GM23248 (cell line): ENCODE data around the gene MINK1. TPM values are rescaled to one million over a fixed set of nuclear protein-coding genes. Genes with fewer than 3 reads are reported as not detected.

Experiments
- DNase-seq: peaks from one replicate; pipeline ENCODE4 v3.0.0-alpha.2; 2015
- H2AFZ ChIP-seq: fragments of 200-600 bp; sonication (generic); 2 replicates; pipeline ENCODE4 v1.6.1; 2016; ENCODE audit warnings: antibody characterized with exemption
- H3F3A ChIP-seq: fragments of 200-600 bp; sonication (generic); 2 replicates; pipeline ENCODE4 v1.6.1; 2016; ENCODE audit warnings: mild to moderate bottlenecking, antibody characterized with exemption, mixed run types; ENCODE audit not compliant: insufficient read depth
- H3K27ac ChIP-seq: fragments of 200-600 bp; sonication (generic); 2 replicates; pipeline ENCODE4 v1.5.1; 2016; ENCODE audit warnings: mild to moderate bottlenecking
- H3K27me3 ChIP-seq: fragments of 200-600 bp; sonication (generic); replicated peaks from 2 replicates; pipeline ENCODE4 v1.6.1; 2016; ENCODE audit warnings: mild to moderate bottlenecking; ENCODE audit not compliant: insufficient read depth
- H3K36me3 ChIP-seq: fragments of 200-600 bp; sonication (generic); 2 replicates; pipeline ENCODE4 v1.6.1; 2016; ENCODE audit warnings: low read depth, mild to moderate bottlenecking
- H3K4me1 ChIP-seq: fragments of 200-600 bp; sonication (generic); 2 replicates; pipeline ENCODE4 v1.6.1; 2016; ENCODE audit warnings: mild to moderate bottlenecking; ENCODE audit not compliant: insufficient read depth
- H3K4me2 ChIP-seq: fragments of 200-600 bp; sonication (generic); one replicate; pipeline ENCODE4 v1.6.1; 2016; ENCODE audit warnings: mild to moderate bottlenecking; ENCODE audit not compliant: unreplicated experiment
- H3K4me3 ChIP-seq: fragments of 200-600 bp; sonication (generic); 2 replicates; pipeline ENCODE4 v1.5.1; 2016; ENCODE audit warnings: mild to moderate bottlenecking
- H3K79me2 ChIP-seq: fragments of 200-600 bp; sonication (generic); 2 replicates; pipeline ENCODE4 v1.6.1; 2016; ENCODE audit warnings: mild to moderate bottlenecking; ENCODE audit not compliant: insufficient read depth
- H3K9ac ChIP-seq: fragments of 200-600 bp; sonication (generic); 2 replicates; pipeline ENCODE4 v1.6.1; 2016; ENCODE audit warnings: mild to moderate bottlenecking
- H3K9me2 ChIP-seq: fragments of 200-600 bp; sonication (generic); 2 replicates; pipeline ENCODE4 v1.6.1; 2016; ENCODE audit warnings: mixed run types, mild to moderate bottlenecking, moderate library complexity; ENCODE audit not compliant: insufficient read depth
- H3K9me3 ChIP-seq: fragments of 200-600 bp; sonication (generic); one replicate; pipeline ENCODE4 v1.6.1; 2017; ENCODE audit warnings: low read depth
- H4K20me1 ChIP-seq: fragments of 200-600 bp; sonication (generic); 2 replicates; pipeline ENCODE4 v1.6.0; 2016; ENCODE audit not compliant: insufficient read depth
- EZH2 ChIP-seq: fragments of 200-600 bp; sonication (generic); IDR thresholded peaks from 2 replicates; pipeline ENCODE4 v1.6.1; 2018; ENCODE audit warnings: antibody characterized with exemption, mild to moderate bottlenecking; ENCODE audit not compliant: insufficient read depth, poor library complexity, severe bottlenecking
- EZH2phosphoT487 ChIP-seq: fragments of 200-600 bp; sonication (generic); IDR thresholded peaks from 2 replicates; pipeline ENCODE4 v1.6.1; 2018; ENCODE audit warnings: antibody characterized with exemption, moderate library complexity, mild to moderate bottlenecking, low read depth; ENCODE audit not compliant: insufficient read depth
- WGBS, 2 experiments: methylation state at CpG; one replicate each; pipeline ENCODE4 v1.1.6; 2015 to 2017; ENCODE audit warnings: low lambda C conversion rate in 2 of 2, low coverage in 1 of 2; ENCODE audit errors: missing lambda C conversion rate in 2 of 2; 5-methylcytosine and 5-hydroxymethylcytosine counted together
- in situ Hi-C: fragments of 300-500 bp; cut with MboI; formaldehyde crosslinking; loops from 2 replicates; pipeline ENCODE4 v1.15.0; 2020
- polyA plus RNA-seq: library from polyadenylated mRNA; unstranded; fragments of >200 nt; fragmentation: Nextera tagmentation; extraction: Ambion mirVana; gene quantifications from 2 replicates; pipeline ENCODE4 v1.2.1, GENCODE V29; 2016
- total RNA-seq: library from RNA; depleted of rRNA; stranded (reverse); fragments of >200 nt; shearing (Covaris generic); gene quantifications from 2 replicates; pipeline ENCODE4 v1.2.3, GENCODE V29; 2014

The MINK1 gene
- total and polyA plus RNA-seq, 2 experiments from 2014 or later, result 21.0 to 34.5 TPM

GRCh38 chr17:4790705-4791088, 42.4 kb upstream of the MINK1 start:
- in situ Hi-C loops, result loop anchor here (10.0 kb wide), 1 partner anchor 94 kb away; no protein-coding TSS in a partner anchor
- Histone ChIP-seq H3F3A (peaks cover 15% of the 10 kb centered on the region), H3K9ac (peak overlapping the region; percentile 85)

DNA sequence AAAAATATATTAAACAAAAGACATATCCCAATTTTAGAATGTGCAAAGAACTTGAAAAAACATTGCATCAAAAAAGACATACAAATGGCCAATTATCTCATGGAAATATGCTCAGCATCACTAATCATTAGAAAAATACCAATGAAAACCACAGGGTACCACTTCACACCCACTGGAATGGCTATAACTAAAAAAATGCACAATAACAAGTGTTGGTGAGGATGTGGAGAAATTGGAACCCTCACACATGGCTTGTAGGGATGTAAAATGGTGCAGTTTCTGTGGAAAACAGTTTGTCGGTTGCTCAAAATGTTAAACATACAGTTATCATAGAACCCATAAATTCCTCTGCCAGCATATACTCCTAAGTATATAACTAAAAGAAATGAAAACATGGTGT, 38.0 kb upstream of the MINK1 start:
- in situ Hi-C loops, result loop anchor here (10.0 kb wide), 1 partner anchor 90 kb away; no protein-coding TSS in a partner anchor
- Histone ChIP-seq H3K4me1 (no peaks in the 10 kb centered on the region), H4K20me1 (no peaks in the 10 kb centered on the region), H3K9me3 (no peaks in the 10 kb centered on the region), H3K79me2 (peaks cover 26% of the 10 kb centered on the region), H2AFZ (peak overlapping the region; percentile 93), H3K9ac (peak overlapping the region; percentile 86; the same call in 1 of the 2 replicates), H3F3A (peaks cover 3% of the 10 kb centered on the region; the same call in 1 of the 2 replicates), H3K36me3 (0 out of 2 replicates have a peak, but pooled peaks cover 6% of the 10 kb centered on the region), H3K4me3 (no peak overlapping the region), H3K9me2 (no peaks in the 10 kb centered on the region), H3K4me2 (no peak overlapping the region), H3K27me3 (no peaks in the 10 kb centered on the region), H3K27ac (peak overlapping the region; percentile 71; the same call in 1 of the 2 replicates)
- 100% methylated on average over 1 of the region's 1 CpG for WGBS, 2 experiments
- no peak for DNase-seq
- TF ChIP-seq EZH2 (no peak), EZH2phosphoT487 (no peak)

More at GRCh38 chr17:4790705-4791088, 42.4 kb upstream of the MINK1 start:
- Histone ChIP-seq H3K4me2 (peak overlapping the region; percentile 84), H4K20me1 (no peaks in the 10 kb centered on the region), H3K79me2 (no peaks in the 10 kb centered on the region), H2AFZ (peak overlapping the region; percentile 83), H3K9me3 (no peaks in the 10 kb centered on the region), H3K27me3 (no peaks in the 10 kb centered on the region), H3K36me3 (no peaks in the 10 kb centered on the region), H3K4me1 (peaks cover 14% of the 10 kb centered on the region; the same call in 1 of the 2 replicates), H3K9me2 (no peaks in the 10 kb centered on the region), H3K4me3 (peak overlapping the region; percentile 88), H3K27ac (peak overlapping the region; percentile 81)
- 37 to 42% methylated on average over 7 of the region's 7 CpGs for WGBS, 2 experiments
- no peak for DNase-seq
- TF ChIP-seq EZH2phosphoT487 (no peak), EZH2 (no peak)

DNA sequence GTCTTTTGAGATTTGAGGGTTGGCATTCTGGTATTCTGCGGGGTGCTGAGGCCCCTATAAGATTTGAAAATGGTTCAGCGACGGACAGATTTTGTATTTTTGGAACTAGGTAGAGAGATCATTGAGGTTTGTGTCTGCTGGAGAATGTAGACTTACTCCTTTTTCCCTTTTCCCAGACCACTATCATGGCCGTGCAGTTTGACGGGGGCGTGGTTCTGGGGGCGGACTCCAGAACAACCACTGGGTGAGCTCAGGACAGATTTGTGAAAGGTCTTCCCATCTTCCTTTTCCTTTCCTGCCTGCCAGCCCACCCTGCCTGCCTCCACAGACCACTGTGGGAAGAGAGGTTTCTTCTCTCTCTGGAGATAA, 36.6 kb upstream of the MINK1 start:
- H3K27ac ChIP-seq, result peak overlapping the region; percentile 45
- TF ChIP-seq EZH2 (no peak), EZH2phosphoT487 (no peak)
- no peaks in the 10 kb centered on the region for H3K27me3 ChIP-seq
- WGBS, 2 experiments, result 1 to 4% methylated on average over 7 of the region's 7 CpGs
- H3K79me2 ChIP-seq, result peaks cover 26% of the 10 kb centered on the region
- H3K4me1 ChIP-seq, result no peaks in the 10 kb centered on the region
- no peaks in the 10 kb centered on the region for H3F3A ChIP-seq
- peak; percentile 83 for DNase-seq
- H3K4me3 ChIP-seq, result peak overlapping the region; percentile 97
- H3K9ac ChIP-seq, result peak overlapping the region; percentile 86
- peak overlapping the region; percentile 83 for H3K4me2 ChIP-seq
- 0 out of 2 replicates have a peak, but pooled peaks cover 6% of the 10 kb centered on the region for H3K36me3 ChIP-seq
- in situ Hi-C loops, result loop anchor here (10.0 kb wide), 1 partner anchor 88 kb away; no protein-coding TSS in a partner anchor
- no peaks in the 10 kb centered on the region for H4K20me1 ChIP-seq
- no peaks in the 10 kb centered on the region for H3K9me3 ChIP-seq
- no peaks in the 10 kb centered on the region for H3K9me2 ChIP-seq
- peak overlapping the region; percentile 93 for H2AFZ ChIP-seq

DNA sequence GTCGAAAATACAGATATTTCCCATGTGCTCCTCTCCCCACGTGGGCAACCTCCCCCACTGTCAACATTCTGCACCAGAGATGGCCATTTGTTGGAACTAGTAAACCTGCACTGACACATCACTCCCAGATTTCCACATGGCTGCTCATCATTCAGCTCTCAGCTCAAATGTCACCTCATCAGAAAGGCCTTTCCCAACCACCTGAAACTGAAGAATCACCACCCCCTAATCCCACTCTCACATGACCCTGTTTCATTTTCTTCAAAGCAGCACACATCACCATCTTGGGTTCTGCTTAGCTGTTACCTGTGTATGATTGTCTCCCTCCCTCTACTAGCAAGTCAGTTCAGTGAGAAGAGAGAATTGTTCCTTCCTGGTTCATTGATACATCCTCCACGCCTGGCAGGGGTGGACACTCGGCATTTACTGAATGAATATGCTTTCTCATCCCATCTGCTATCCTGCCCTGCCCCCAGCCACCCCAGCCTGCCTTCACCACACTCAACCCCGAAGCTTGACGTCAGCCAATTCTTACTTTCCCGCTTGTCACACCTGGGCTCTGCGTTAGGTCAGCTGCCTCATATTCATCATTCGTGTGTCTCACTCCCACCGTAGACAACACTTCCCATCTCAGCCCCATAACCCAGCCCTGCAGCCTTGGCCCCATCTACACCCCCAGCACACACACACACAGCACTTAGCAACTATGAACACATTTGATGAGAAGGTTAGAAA, 32.5 kb upstream of the MINK1 start:
- Histone ChIP-seq H3K9me2 (no peaks in the 10 kb centered on the region), H3F3A (no peaks in the 10 kb centered on the region), H3K36me3 (0 out of 2 replicates have a peak, but pooled peaks cover 6% of the 10 kb centered on the region), H3K27me3 (no peaks in the 10 kb centered on the region), H3K27ac (no peak overlapping the region), H4K20me1 (no peaks in the 10 kb centered on the region), H3K4me1 (no peaks in the 10 kb centered on the region), H3K9ac (no peak overlapping the region), H2AFZ (no peak overlapping the region), H3K4me3 (no peak overlapping the region), H3K9me3 (no peaks in the 10 kb centered on the region), H3K79me2 (peaks cover 26% of the 10 kb centered on the region), H3K4me2 (no peak overlapping the region)
- TF ChIP-seq EZH2phosphoT487, result no peak
- TF ChIP-seq EZH2, result no peak
- WGBS, 2 experiments, result 61 to 72% methylated on average over 10 of the region's 10 CpGs
- no peak for DNase-seq
- in situ Hi-C loops, result no loop called here
